A549 (cell line): ENCODE results near the gene IGF2. TPM values are rescaled to one million over a fixed set of nuclear protein-coding genes. Genes with fewer than 3 reads are reported as not detected.

Experiments used
- ATAC-seq, 2 experiments: fragments of 200-7000 bp in 1 of 2; fragments of >200 bp in 1 of 2; cut with Nextera tagmentation in 1 of 2; cut with Tn5 transposase in 1 of 2; 3 replicates each; pipeline versions ENCODE4 v1.8.0 to v1.9.1; 2018 to 2020; ENCODE audit warnings: mild to moderate bottlenecking in 1 of 2, moderate library complexity in 1 of 2
- CTCF ChIA-PET: fragments of 300-600 bp; sonication (Branson Sonifier 250); formaldehyde crosslinking; extraction: SDS; loops from one replicate; lab custom pipeline; 2021; ENCODE audit warnings: antibody characterized with exemption, inconsistent platforms; lab: Yijun Ruan, JAX
- POLR2A ChIA-PET: fragments of 350-600 bp; formaldehyde crosslinking; extraction: SDS; loops from one replicate; lab custom pipeline; 2021; ENCODE audit warnings: antibody characterized with exemption, inconsistent platforms; lab: Yijun Ruan, JAX
- DNase-seq, 2 experiments: peaks; one replicate each; pipeline versions ENCODE4 v3.0.0 to v3.0.0-alpha.2; 2011 to 2016; ENCODE audit warnings: low read depth in 1 of 2, low spot score in 1 of 2
- FAIRE-seq: peaks from 2 replicates; lab custom pipeline; 2011; peaks lifted over from hg19 to GRCh38; lab: Jason Lieb, UNC
- H3K27ac ChIP-seq, 2 experiments: fragments of >200 bp; sonication (Bioruptor Twin); formaldehyde crosslinking; 3 replicates each; pipeline ENCODE4 v1.5.1; 2016 to 2017
- H3K4me1 ChIP-seq: fragments of >200 bp; sonication (Bioruptor Twin); formaldehyde crosslinking; 3 replicates; pipeline ENCODE4 v1.6.1; 2016
- H3K4me2 ChIP-seq: fragments of >200 bp; sonication (Bioruptor Twin); formaldehyde crosslinking; 3 replicates; pipeline ENCODE4 v1.6.1; 2016
- H3K4me3 ChIP-seq: fragments of >200 bp; sonication (Bioruptor Twin); formaldehyde crosslinking; 3 replicates; pipeline ENCODE4 v1.5.1; 2016
- H3K9me3 ChIP-seq: fragments of >200 bp; sonication (Bioruptor Twin); formaldehyde crosslinking; 3 replicates; pipeline ENCODE4 v1.6.1; 2016
- BHLHE40 ChIP-seq: IDR thresholded peaks from 2 replicates; pipeline ENCODE4 v1.6.1; 2012; ENCODE audit warnings: low read depth, low read length, inconsistent platforms
- CBX2 ChIP-seq: fragments of 200-600 bp; sonication (generic); IDR thresholded peaks from 2 replicates; pipeline ENCODE4 v1.6.1; 2016; ENCODE audit warnings: low read depth, mild to moderate bottlenecking, borderline replicate concordance
- CBX8 ChIP-seq: fragments of 200-600 bp; sonication (generic); IDR thresholded peaks from 2 replicates; pipeline ENCODE4 v1.6.1; 2016
- CEBPB ChIP-seq, 2 experiments: fragments of >200 bp in 1 of 2; sonication (Bioruptor Twin) in 1 of 2; formaldehyde crosslinking in 1 of 2; IDR thresholded peaks; 2 replicates each; pipeline ENCODE4 v1.6.1; 2012 to 2016
- EHF ChIP-seq: fragments of 250-450 bp; sonication (Bioruptor Pico); IDR thresholded peaks from 2 replicates; pipeline ENCODE4 v1.5.0; 2020; ENCODE audit warnings: mild to moderate bottlenecking
- EHMT2 ChIP-seq: fragments of 200-600 bp; sonication (generic); IDR thresholded peaks from 2 replicates; pipeline ENCODE4 v1.6.1; 2016; ENCODE audit warnings: antibody characterized with exemption, low read depth, mild to moderate bottlenecking, moderate library complexity
- ESRRA ChIP-seq: fragments of 150-350 bp; IDR thresholded peaks from 2 replicates; pipeline ENCODE4 v1.6.1; 2014; ENCODE audit warnings: mild to moderate bottlenecking, low read length, borderline replicate concordance
- FOSB ChIP-seq: fragments of 250-450 bp; sonication (Bioruptor Pico); IDR thresholded peaks from 2 replicates; pipeline ENCODE4 v1.5.0; 2020; ENCODE audit warnings: mild to moderate bottlenecking, moderate library complexity
- HES2 ChIP-seq: fragments of >200 bp; sonication (Bioruptor Twin); formaldehyde crosslinking; IDR thresholded peaks from 2 replicates; pipeline ENCODE4 v1.6.1; 2016
- JUNB ChIP-seq: fragments of >200 bp; sonication (Bioruptor Twin); formaldehyde crosslinking; IDR thresholded peaks from 2 replicates; pipeline ENCODE4 v1.6.1; 2016
- KDM1A ChIP-seq: fragments of 200-600 bp; sonication (generic); IDR thresholded peaks from 2 replicates; pipeline ENCODE4 v1.6.1; 2016; ENCODE audit warnings: low read depth, mild to moderate bottlenecking
- KDM5A ChIP-seq: fragments of 200-600 bp; sonication (generic); IDR thresholded peaks from 2 replicates; pipeline ENCODE4 v1.6.1; 2016; ENCODE audit warnings: antibody characterized with exemption, mild to moderate bottlenecking
- MAFK ChIP-seq: fragments of 450-650 bp; IDR thresholded peaks from 2 replicates; pipeline ENCODE4 v1.6.1; 2014; ENCODE audit not compliant: partially characterized antibody
- NFE2L2 ChIP-seq: fragments of 150-350 bp; conservative IDR thresholded peaks from 2 replicates; pipeline ENCODE4 v1.6.1; 2014; ENCODE audit warnings: low read length
- NR3C1 ChIP-seq: fragments of >200 bp; sonication (Bioruptor Twin); formaldehyde crosslinking; IDR thresholded peaks from 3 replicates; pipeline ENCODE4 v1.6.1; 2017
- RFX5 ChIP-seq: fragments of 450-650 bp; IDR thresholded peaks from 2 replicates; pipeline ENCODE4 v1.7.1; 2014; ENCODE audit warnings: antibody characterized with exemption, mild to moderate bottlenecking, moderate library complexity
- RNF2 ChIP-seq: fragments of 200-600 bp; sonication (generic); IDR thresholded peaks from 2 replicates; pipeline ENCODE4 v1.6.1; 2016; ENCODE audit warnings: low read depth, mild to moderate bottlenecking, antibody characterized with exemption, moderate library complexity, borderline replicate concordance
- SREBF2 ChIP-seq: fragments of 450-650 bp; IDR thresholded peaks from 2 replicates; pipeline ENCODE4 v1.6.1; 2014; ENCODE audit warnings: mild to moderate bottlenecking, moderate library complexity
- ZFP36 ChIP-seq: fragments of 450-650 bp; IDR thresholded peaks from 2 replicates; pipeline ENCODE4 v1.6.1; 2014; ENCODE audit warnings: borderline replicate concordance; ENCODE audit not compliant: partially characterized antibody
- ZNF302 ChIP-seq: fragments of 250-450 bp; sonication (Bioruptor Pico); IDR thresholded peaks from 2 replicates; pipeline ENCODE4 v1.9.0; 2021; ENCODE audit warnings: inconsistent platforms, mild to moderate bottlenecking, moderate library complexity
- ZSCAN20 ChIP-seq: fragments of 250-450 bp; sonication (Bioruptor Pico); IDR thresholded peaks from 2 replicates; pipeline ENCODE4 v1.8.0; 2022; ENCODE audit warnings: mild to moderate bottlenecking, moderate library complexity
- WGBS: methylation state at CpG from one replicate; pipeline ENCODE4 v1.1.6; 2017; ENCODE audit errors: missing lambda C conversion rate; 5-methylcytosine and 5-hydroxymethylcytosine counted together
- polyA plus RNA-seq, 4 experiments: library from polyadenylated mRNA; depleted of rRNA in 3 of 4; stranded (reverse); fragments of >200 nt; fragmentation: RNase III in 1 of 4; extraction: RNeasy Plus Mini Kit Qiagen cat#74134 plus additional on column Dnase treatment in 1 of 4; gene quantifications; 2 replicates in 3 of 4; 3 replicates in 1 of 4; pipeline ENCODE4 v1.2.3, GENCODE V29; 2011 to 2017
- TF ChIP-seq, protein P1 (sequence below): fragments of >200 bp; sonication (Bioruptor Twin); formaldehyde crosslinking; IDR thresholded peaks from 3 replicates; pipeline ENCODE4 v1.6.1; 2016
- TF ChIP-seq, protein P2 (sequence below): fragments of 250-450 bp; sonication (Bioruptor Pico); IDR thresholded peaks from 2 replicates; pipeline ENCODE4 v1.5.0; 2020; ENCODE audit warnings: low read depth, mild to moderate bottlenecking, moderate library complexity
- TF ChIP-seq, protein P3 (sequence below): IDR thresholded peaks from 2 replicates; pipeline ENCODE4 v1.6.1; 2012

Gene IGF2
- polyA plus RNA-seq, 2 of the 4 experiments (the other 2 are of a cell fraction), result 2.0 to 2.9 TPM

- POLR2A ChIA-PET, result no interaction called here
- no peak for FAIRE-seq
- Histone ChIP-seq H3K4me3 (no peak overlapping the region), H3K4me1 (no peaks in the 10 kb centered on the region), H3K27ac (no peak overlapping the region), H3K9me3 (no peaks in the 10 kb centered on the region; the same call in 2 of the 3 replicates), H3K4me2 (no peak overlapping the region)
- no peak for TF ChIP-seq KDM1A
- TF ChIP-seq, protein P1, sequence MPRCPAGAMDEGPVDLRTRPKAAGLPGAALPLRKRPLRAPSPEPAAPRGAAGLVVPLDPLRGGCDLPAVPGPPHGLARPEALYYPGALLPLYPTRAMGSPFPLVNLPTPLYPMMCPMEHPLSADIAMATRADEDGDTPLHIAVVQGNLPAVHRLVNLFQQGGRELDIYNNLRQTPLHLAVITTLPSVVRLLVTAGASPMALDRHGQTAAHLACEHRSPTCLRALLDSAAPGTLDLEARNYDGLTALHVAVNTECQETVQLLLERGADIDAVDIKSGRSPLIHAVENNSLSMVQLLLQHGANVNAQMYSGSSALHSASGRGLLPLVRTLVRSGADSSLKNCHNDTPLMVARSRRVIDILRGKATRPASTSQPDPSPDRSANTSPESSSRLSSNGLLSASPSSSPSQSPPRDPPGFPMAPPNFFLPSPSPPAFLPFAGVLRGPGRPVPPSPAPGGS, result no peak
- no peak for TF ChIP-seq ZSCAN20 (CRISPR knock-in tag)
- TF ChIP-seq ZNF302 (CRISPR knock-in tag), result no peak
- no peak for TF ChIP-seq KDM5A
- no peak for TF ChIP-seq SREBF2
- TF ChIP-seq CEBPB (IDR thresholded peaks at IDR 0.05), result no peak
- no peak for DNase-seq
- 20% methylated on average over 1 of the region's 10 CpGs for WGBS
- no peak for ATAC-seq
- CTCF ChIA-PET, result interaction anchor here (0.9 to 7.8 kb wide), 5 partner anchors 57 to 261 kb away, joined by 3 to 59 read pairs (median 4); no protein-coding TSS in a partner anchor
Measured at GRCh38 chr11:2092956-2093412, 46.2 kb downstream of the IGF2 start.

- FAIRE-seq (no peak), ATAC-seq (no peak), DNase-seq (no peak)
- WGBS, result 88% methylated on average over 5 of the region's 9 CpGs
- no peaks in the 10 kb centered on the region for H3K4me1 ChIP-seq
- no peaks in the 10 kb centered on the region; the same call in 2 of the 3 replicates for H3K9me3 ChIP-seq
- no peak overlapping the region for H3K4me3 ChIP-seq
- CTCF ChIA-PET, result interaction anchor here (1.2 to 7.8 kb wide), 4 partner anchors 56 to 260 kb away, joined by 3 to 59 read pairs (median 4); no protein-coding TSS in a partner anchor
- no peak overlapping the region for H3K27ac ChIP-seq
- H3K4me2 ChIP-seq, result no peak overlapping the region
- POLR2A ChIA-PET, result no interaction called here
- no peak for TF ChIP-seq SREBF2
- TF ChIP-seq EHF (CRISPR knock-in tag), result no peak
- TF ChIP-seq ESRRA, result no peak
- no peak for TF ChIP-seq NFE2L2
- TF ChIP-seq, protein P2, sequence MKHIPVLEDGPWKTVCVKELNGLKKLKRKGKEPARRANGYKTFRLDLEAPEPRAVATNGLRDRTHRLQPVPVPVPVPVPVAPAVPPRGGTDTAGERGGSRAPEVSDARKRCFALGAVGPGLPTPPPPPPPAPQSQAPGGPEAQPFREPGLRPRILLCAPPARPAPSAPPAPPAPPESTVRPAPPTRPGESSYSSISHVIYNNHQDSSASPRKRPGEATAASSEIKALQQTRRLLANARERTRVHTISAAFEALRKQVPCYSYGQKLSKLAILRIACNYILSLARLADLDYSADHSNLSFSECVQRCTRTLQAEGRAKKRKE (CRISPR knock-in tag), result no peak
- no peak for TF ChIP-seq FOSB (CRISPR knock-in tag)
- no peak for TF ChIP-seq CBX8
- no peak for TF ChIP-seq HES2
- TF ChIP-seq ZFP36, result no peak
- TF ChIP-seq EHMT2, result no peak
- no peak for TF ChIP-seq NR3C1
Measured at GRCh38 chr11:2092464-2092910, 46.7 kb downstream of the IGF2 start.

DNA sequence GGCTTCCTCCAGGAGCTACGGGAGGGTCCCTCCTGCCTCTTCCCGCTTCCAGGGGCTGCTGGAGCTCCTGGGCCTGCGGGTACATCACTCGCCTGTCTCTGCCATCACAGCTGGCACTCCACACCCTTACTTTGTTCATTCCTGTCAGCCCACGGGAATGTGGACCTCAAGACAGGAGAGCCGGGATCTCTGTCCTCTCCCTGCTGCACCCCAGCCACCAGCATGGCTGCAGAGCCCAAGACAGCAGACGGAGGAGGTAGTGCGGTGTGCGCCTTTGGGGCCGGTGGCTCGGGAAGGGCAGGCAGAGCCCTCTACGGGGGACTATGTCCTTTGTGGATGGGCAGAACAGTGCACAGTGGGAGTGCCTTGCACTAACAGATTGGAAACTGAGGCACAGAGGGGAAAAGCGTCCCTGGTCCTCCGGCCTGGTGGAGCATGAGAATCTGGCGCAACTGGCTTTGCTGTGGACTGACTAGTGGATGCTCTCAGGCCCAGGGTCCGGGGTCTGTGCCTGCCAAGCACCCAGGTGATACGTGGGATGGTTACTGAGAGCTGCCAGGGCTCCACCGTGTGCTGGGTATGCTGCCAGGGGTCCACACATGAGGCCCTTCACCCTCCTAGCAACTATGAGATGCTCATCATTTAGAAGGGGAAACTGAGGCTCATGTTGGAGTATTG lies 47.3 kb downstream of the IGF2 start:
- no peak overlapping the region for H3K4me2 ChIP-seq
- no peak for DNase-seq
- no peaks in the 10 kb centered on the region for H3K4me1 ChIP-seq
- H3K9me3 ChIP-seq, result no peaks in the 10 kb centered on the region; the same call in 2 of the 3 replicates
- no peak for FAIRE-seq
- POLR2A ChIA-PET, result no interaction called here
- TF ChIP-seq BHLHE40, result no peak
- TF ChIP-seq ESRRA, result no peak
- no peak for TF ChIP-seq CBX8
- TF ChIP-seq, protein P3, sequence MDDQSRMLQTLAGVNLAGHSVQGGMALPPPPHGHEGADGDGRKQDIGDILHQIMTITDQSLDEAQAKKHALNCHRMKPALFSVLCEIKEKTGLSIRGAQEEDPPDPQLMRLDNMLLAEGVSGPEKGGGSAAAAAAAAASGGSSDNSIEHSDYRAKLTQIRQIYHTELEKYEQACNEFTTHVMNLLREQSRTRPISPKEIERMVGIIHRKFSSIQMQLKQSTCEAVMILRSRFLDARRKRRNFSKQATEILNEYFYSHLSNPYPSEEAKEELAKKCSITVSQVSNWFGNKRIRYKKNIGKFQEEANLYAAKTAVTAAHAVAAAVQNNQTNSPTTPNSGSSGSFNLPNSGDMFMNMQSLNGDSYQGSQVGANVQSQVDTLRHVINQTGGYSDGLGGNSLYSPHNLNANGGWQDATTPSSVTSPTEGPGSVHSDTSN, result no peak
- TF ChIP-seq MAFK, result no peak
- no peak for TF ChIP-seq KDM5A
- no peak for TF ChIP-seq JUNB
- TF ChIP-seq RFX5, result no peak
- no peak for TF ChIP-seq CBX2
- no peak for TF ChIP-seq RNF2
- TF ChIP-seq, all 56 proteins: peak for 0
- H3K4me3 ChIP-seq, result no peak overlapping the region
- H3K27ac ChIP-seq, result no peak overlapping the region
- 86% methylated on average over 15 of the region's 18 CpGs for WGBS
- CTCF ChIA-PET, result interaction anchor here (7.8 kb wide), 1 partner anchor 58 kb away, joined by 59 read pairs; no protein-coding TSS in a partner anchor
- no peak for ATAC-seq
